Measurements from ENCODE around the gene FN3KRP.

Gene FN3KRP

GRCh38 chr17:82686366-82687324, 29.9 kb upstream of the FN3KRP start:
- H3K4me3 ChIP-seq (ENCODE audit: low read depth, low read length), result no peak overlapping the region
- DNase-seq (ENCODE audit: low read depth), result no peak

DNA sequence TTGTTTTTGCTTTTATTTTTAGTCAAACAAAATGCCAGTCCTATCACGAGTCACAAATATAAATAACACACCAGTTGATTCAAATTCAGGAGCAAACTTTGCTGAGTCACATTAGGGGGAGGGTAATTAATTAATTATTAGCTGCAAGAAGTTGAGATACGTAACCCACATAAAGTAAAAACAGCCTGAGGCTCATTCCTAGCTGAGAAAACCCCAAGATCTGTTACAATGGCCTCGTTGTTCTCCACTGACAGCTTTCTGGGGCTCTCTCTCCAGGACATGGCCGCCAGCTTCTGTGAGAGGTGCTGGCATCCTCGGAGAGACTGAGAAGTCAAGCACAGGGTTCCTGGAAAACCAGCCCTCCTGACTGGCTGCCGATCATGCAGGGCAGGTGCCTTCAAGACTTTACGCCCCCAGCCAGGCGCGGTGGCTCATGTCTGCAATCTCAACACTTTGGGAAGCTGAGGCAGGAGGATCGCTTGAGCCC, 29.1 kb upstream of the FN3KRP start:
- DNase-seq (ENCODE audit: low read depth), result no peak
- no peak overlapping the region for H3K4me3 ChIP-seq (ENCODE audit: low read depth, low read length)

- no peak overlapping the region for H3K4me3 ChIP-seq (ENCODE audit: low read depth, low read length)
- no peak for DNase-seq (ENCODE audit: low read depth)
Measured at GRCh38 chr17:82687871-82688270, 28.6 kb upstream of the FN3KRP start.

DNA sequence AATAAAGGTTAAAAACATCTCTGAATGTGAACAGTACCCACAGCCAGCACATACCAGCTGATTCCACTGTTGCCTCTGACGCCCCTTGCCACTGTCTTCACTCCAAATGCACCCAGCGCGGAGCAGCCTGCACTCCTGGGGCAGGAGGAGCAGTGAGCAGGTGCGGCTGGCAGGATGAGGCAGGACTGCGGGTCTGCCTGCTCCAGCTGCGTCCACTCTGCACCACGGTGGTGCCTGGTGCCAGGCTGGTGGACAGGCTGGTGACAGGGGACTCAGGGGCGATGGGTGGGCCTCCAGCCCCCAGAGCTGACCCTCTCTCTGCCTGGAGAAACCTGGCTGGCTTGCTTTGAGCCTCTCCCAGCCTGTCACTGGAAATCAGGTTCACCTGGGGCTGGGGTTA, 27.4 kb upstream of the FN3KRP start:
- no peak overlapping the region for H3K4me3 ChIP-seq (ENCODE audit: low read depth, low read length)
- DNase-seq (ENCODE audit: low read depth), result no peak

DNA sequence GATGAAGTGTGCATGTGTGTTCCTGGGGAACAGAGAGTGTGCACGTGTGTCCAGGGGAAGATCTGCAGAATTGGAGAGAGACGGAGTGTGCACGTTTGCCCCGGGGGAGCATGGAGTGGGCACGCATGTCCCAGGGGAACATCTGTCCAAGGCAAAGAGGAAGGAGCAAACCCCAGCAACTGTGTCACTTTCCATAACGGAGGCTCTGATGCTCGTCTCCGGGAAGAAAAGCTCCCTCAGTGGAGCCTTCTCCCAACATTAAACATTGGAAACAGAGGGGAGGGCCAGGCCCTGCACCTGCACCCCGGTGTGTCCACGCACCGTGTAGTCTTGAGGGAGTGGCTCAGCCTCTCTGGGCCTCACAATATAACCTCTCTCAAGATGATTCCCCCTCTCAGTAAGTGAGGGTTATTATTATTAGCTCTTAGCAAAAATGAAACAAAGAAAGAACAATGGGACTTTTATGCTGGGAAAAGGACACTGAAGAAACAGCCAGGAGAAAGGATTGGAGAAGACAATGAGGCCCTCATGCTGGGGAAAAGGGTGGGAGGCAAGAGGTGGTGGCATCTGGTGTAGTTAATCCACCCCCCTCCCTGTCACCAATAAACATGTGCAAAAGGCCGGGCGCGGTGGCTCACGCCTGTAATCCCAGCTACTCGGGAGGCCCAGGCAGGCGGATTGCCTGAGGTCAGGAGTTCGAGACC, 25.6 kb upstream of the FN3KRP start:
- DNase-seq (ENCODE audit: low read depth), result no peak
- no peak overlapping the region for H3K4me3 ChIP-seq (ENCODE audit: low read depth, low read length)

DNA sequence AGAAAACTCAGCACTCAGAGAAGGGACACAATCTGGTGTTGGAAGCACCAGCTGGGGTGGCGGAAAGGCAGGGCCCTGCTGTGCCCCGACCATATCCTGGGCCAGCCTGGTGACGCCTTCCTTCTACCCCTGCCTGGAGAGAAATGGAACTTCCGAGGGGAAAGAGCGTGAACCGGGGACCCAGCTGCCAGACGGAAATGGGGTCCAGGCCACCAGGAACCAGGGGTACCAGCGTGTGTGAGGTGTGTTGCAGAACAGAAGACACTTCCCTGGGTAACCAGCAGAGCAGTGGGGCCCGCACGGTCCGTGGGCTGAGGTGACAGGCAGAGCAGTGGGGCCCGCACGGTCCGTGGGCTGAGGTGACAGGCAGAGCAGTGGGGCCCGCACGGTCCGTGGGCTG, 24.8 kb upstream of the FN3KRP start:
- DNase-seq (ENCODE audit: low read depth), result no peak
- H3K4me3 ChIP-seq (ENCODE audit: low read depth, low read length), result no peak overlapping the region

DNA sequence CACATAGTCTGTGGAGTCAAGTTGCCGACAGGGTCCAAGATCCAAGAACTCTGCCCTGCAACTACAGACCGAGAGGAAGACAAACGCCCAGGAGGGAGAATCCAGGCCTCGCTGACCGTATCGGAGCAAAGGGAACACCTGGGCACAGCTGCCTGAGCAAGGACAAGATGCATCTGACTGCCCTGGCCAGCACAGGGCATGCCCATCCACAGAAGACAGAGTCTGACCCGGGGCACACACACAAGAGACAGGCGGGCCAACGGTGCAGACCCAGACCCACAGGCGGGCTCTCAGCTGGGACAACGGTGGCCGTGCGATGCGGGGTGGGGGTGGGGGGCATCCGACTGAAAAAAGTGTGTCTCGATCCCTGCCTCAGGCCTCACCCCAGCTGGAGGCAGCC, 24.2 kb upstream of the FN3KRP start:
- DNase-seq (ENCODE audit: low read depth), result no peak
- H3K4me3 ChIP-seq (ENCODE audit: low read depth, low read length), result no peak overlapping the region

DNA sequence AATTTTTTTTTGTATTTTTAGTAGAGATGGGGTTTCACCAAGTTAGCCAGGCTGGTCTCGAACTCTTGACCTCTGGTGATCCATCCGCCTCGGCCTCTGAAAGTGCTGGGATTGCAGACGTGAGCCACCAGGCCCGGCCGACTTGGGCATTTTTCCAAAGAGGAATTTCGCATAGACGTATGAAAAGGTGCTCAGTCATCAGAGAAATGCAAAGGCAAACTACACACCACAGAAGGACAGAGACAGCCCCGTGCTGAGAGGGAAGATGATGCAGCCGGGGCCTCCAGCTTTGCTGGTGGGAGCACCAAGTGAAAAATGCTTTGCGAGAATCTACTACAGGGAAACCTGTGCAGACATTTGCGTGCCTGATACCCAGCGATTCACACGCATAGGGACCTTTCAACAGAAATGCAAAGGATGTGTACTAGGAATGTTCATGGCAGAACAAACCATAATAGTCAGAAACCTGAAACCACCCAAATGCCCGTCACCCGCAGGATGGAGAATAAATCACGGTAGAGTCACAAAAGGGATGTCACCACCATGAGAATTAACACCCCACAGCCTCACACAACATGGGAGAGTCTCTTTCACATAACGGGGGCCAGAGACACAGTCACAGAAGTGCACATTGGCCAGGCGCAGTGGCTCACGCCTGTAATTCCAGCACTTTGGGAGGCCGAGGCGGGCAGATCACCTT, 23.2 kb upstream of the FN3KRP start:
- no peak for DNase-seq (ENCODE audit: low read depth)
- no peak overlapping the region for H3K4me3 ChIP-seq (ENCODE audit: low read depth, low read length)

- no peak for DNase-seq (ENCODE audit: low read depth)
- no peak overlapping the region for H3K4me3 ChIP-seq (ENCODE audit: low read depth, low read length)
Measured at GRCh38 chr17:82694647-82695046, 21.9 kb upstream of the FN3KRP start.

DNA sequence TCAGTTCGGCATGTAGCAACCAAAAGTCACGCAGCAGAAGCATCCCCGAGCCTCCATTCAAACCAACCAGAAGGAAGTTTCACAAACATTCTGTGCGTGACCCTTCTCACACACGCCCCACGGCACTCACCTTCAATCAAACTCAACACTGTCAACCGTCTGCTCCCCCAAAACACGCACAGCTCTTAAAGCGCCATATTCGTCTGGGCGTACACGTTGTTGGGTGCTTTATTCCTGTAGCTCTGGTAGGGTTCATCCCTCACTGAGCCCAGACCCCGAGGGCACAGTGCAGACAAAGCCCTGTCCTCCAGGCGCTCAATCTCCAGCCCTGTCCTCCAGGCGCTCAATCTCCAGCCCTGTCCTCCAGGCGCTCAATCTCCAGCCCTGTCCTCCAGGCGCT, 20.2 kb upstream of the FN3KRP start:
- no peak for DNase-seq (ENCODE audit: low read depth)
- no peak overlapping the region for H3K4me3 ChIP-seq (ENCODE audit: low read depth, low read length)

DNA sequence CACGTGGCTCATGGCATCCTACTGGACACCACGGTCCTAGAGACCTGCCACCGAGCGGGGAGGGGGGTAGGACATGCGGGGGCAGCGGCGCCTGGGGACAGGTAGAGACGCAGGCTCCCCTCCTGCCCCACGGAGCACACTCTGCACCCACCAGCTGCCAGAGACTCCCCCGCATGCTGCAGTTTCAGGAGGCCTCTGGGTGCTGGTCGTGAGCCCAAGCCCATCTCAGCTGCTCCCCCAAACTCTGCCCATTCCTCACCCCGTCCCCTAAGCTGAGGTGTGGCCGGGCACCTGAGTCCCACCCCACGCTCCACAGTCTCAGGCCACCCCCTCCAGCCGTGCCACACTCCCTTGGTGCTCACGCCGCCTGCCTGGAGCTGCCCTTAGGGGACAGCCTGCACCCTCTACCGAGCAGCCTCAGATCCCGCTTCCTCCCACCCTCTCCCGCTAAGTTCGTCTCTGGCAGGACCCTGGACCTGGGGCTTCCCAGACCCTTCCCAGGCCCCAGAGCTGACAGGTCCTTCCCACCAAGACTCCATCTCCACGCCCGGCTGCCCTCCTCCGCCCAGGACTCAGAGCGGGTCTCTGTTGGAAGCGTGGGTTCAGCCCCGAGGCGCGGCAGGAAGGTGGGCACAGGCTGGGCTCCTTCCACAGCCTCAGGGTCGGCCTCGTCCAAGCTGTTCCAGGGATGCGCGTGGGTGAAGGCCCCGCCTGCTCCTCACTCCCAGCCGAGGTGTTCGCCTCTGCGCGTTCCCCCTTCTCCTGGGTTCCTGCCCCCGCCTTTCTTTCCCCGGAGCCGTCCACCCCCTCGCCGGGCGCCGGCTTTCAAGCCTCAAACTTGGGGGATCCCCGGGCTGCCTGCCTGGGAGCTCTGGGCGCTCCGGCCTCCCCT, 19.3 kb upstream of the FN3KRP start:
- no peak for DNase-seq (ENCODE audit: low read depth)
- peak overlapping the region; percentile 69 for H3K4me3 ChIP-seq (ENCODE audit: low read depth, low read length)

GRCh38 chr17:82697808-82698064, 18.8 kb upstream of the FN3KRP start:
- H3K4me3 ChIP-seq (ENCODE audit: low read depth, low read length), result peak overlapping the region; percentile 69
- no peak for DNase-seq (ENCODE audit: low read depth)

- H3K4me3 ChIP-seq (ENCODE audit: low read depth, low read length), result peak within 1 kb of the TSS; percentile 69
- DNase-seq (ENCODE audit: low read depth), result peak; percentile 95
Measured at GRCh38 chr17:82698065-82698973, 18.2 kb upstream of the FN3KRP start, which contains the start of gene RAB40B. RAB40B (minus strand) TSS chr17:82698698; CDS start chr17:82698596, 102 bp downstream.

DNA sequence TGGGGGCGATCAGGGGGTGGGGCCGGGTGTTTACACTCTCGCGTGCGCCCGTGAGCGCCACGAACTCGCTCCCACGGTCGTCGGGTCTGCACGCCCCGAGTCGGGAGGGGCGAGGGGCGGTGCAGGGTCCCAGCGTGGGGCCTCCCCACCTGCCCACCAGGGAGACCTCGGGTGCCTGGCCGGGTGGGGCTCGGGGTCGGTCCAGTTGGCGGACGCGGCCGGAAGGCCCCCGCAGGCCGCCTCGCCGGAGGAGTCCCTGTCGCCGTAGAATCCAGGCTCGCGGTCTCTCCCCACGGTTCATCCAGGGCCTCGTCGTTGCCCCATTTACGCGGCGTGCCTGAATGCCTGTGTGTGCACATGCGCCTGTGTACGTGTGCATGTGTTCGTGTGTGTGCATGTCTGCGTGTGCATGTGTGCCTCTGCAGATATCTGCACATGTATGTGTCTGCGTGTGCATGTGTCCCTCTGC, 17.5 kb upstream of the FN3KRP start:
- peak overlapping the region; percentile 69 for H3K4me3 ChIP-seq (ENCODE audit: low read depth, low read length)
- DNase-seq (ENCODE audit: low read depth), result no peak

DNA sequence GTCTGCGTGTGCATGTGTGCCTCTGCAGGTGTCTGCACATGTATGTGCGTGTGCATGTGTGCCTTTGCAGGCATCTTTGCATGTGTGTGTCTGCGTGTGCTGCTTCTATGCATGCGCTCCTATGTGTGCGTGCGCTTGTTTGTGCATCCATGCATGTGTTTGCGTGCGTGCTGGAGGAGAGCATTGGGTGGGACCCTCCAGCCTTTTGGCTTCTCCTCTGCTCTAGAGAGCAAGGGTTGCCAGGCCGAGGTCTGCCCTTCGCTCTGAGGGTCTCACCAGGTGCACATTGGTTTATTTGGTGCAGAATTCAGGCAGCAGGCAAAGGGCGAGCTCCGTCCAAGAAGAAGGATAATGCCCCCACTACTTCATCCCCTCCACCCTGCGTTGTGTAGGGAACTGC, 17.0 kb upstream of the FN3KRP start:
- DNase-seq (ENCODE audit: low read depth), result no peak
- peak overlapping the region; percentile 69 for H3K4me3 ChIP-seq (ENCODE audit: low read depth, low read length)

GRCh38 chr17:82702231-82702927, 14.1 kb upstream of the FN3KRP start:
- H3K4me3 ChIP-seq (ENCODE audit: low read depth, low read length), result no peak overlapping the region
- no peak for DNase-seq (ENCODE audit: low read depth)

DNA sequence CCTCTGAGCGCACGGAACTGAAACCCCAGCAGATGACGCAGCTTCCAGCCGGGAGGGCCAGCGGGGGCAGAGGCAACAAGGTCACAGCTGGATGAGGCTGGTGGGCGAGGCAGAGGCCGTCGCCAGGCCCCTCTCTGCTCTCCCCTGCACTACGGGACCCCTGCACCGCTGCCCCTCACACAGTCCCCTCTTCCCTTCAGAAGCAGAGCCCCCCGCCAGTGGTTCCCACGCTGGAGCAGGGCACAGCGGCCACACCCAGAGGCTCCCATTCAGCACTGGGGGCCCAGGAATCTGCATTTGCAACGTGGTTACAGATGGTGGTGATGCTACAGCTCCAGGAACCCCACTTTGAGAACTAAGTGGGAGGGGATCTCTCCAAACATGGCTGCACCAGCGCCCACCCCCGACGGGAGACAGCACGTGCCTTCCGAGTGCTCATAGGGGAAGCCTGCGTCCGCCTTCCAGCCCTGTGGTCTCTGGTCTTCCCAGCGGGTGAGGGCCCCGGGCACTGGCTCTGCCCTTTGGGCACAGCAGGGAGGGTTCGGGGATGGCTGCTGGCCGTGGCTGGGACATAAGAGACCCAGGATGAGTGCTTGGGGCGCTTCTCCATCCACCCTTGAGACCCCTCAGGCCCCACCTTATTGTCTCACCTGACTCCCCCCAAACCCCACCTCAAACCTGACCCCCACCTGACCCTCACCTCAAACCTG, 13.3 kb upstream of the FN3KRP start:
- H3K4me3 ChIP-seq (ENCODE audit: low read depth, low read length), result no peak overlapping the region
- no peak for DNase-seq (ENCODE audit: low read depth)

All from skeletal muscle cell (primary cell).